ENCODE measurements around the gene ACTN1.
A peak's percentile ranks its signal among the peaks of the same experiment; 100 is the strongest.

Gene ACTN1

DNA sequence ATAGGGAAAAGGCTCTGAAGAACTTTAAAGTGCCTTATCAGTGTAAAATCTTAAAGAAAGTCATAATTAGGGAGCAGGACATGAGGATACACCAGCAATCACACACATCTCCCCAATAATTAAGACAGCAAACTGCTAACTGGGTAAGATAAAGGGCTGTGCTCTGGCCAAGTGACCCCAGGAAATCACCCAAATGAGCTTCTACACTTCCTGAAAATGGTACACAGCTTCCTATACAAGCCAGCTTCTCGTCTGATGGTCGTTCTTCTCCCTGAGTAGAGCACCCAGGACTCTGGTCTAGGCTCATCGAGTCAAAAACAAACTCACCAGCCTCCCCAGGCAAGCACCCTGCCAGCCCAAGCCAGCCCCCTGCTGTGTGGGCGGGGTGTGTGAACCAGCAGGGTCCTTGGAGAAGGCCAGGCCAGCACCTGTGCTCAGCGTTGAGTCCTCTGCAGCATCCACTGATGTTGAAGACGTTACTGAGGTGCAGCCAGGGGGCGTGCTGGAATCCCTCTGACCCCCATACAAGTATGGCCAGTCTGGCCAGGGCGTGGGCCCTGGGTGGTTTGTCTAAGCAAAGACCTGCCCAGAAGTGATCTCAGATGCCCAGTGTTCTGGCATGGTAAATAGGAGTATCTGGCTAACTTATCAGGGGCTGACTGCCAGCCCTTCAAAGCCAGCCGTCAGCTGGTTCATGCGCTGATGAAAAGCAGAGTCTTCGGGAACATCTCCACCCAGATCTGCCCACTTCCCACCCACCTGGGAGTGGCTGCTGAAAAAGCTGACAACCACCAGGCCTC is 41.4 kb downstream of the ACTN1 start:
- DNase-seq (ENCODE audit: low read depth) = no peak
- TF ChIP-seq, protein P1, sequence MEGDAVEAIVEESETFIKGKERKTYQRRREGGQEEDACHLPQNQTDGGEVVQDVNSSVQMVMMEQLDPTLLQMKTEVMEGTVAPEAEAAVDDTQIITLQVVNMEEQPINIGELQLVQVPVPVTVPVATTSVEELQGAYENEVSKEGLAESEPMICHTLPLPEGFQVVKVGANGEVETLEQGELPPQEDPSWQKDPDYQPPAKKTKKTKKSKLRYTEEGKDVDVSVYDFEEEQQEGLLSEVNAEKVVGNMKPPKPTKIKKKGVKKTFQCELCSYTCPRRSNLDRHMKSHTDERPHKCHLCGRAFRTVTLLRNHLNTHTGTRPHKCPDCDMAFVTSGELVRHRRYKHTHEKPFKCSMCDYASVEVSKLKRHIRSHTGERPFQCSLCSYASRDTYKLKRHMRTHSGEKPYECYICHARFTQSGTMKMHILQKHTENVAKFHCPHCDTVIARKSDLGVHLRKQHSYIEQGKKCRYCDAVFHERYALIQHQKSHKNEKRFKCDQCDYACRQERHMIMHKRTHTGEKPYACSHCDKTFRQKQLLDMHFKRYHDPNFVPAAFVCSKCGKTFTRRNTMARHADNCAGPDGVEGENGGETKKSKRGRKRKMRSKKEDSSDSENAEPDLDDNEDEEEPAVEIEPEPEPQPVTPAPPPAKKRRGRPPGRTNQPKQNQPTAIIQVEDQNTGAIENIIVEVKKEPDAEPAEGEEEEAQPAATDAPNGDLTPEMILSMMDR (conservative IDR thresholded peaks at IDR 0.05; ENCODE audit: low read depth, low read length) = peak; percentile 49
- H3K4me3 ChIP-seq (ENCODE audit: low read depth, low read length) = no peak overlapping the region

DNA sequence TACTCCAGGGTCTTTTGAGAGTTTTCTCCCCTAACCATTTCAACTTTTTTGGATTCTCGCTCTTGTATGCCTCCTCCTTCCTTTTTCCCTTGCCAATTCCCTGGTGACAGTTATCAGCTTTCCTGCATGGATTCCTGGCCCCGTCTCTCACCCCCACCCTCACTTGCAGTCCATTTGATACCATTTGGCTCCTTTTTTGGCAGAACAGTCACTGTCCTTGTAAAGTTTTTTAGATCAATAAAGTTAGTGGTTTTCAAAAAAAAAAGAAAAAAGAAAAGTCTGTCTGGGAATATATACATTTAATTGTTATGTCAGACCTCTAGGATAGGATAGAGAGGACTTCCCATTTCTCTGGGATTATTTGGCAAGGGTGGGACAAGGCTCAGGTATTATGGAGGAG is 42.1 kb downstream of the ACTN1 start:
- no peak for DNase-seq (ENCODE audit: low read depth)
- no peak overlapping the region for H3K4me3 ChIP-seq (ENCODE audit: low read depth, low read length)
- TF ChIP-seq, protein P1 (conservative IDR thresholded peaks at IDR 0.05; ENCODE audit: low read depth, low read length) = no peak

- H3K4me3 ChIP-seq (ENCODE audit: low read depth, low read length) = no peak overlapping the region
- no peak for DNase-seq (ENCODE audit: low read depth)
- TF ChIP-seq, protein P1 (conservative IDR thresholded peaks at IDR 0.05; ENCODE audit: low read depth, low read length) = no peak
These were observed 42.6 kb downstream of the ACTN1 start for GRCh38 chr14:68936476-68936875.

DNA sequence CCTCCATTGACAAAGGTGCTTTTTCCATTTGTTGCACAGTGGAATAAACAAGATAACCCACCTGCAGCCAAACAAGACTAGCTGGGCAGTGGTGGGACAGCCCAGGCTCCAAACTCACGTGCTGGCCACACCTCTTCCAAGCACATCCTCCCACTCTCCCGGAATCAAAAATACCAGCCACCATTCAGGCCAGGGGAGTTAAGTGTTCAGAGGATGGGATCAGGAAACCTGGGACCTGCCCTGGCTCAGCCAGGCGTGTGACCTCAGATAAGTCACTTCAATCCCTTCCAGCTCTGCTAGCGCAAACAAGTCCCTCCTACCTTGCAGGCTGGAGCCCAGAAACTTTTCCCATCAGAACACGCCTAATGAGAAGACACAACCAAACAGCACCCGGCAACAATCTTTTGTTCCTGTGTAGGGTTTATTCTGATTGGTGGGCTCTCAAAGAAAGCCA is 43.3 kb downstream of the ACTN1 start:
- H3K4me3 ChIP-seq (ENCODE audit: low read depth, low read length) = no peak overlapping the region
- TF ChIP-seq, protein P1 (conservative IDR thresholded peaks at IDR 0.05; ENCODE audit: low read depth, low read length) = no peak
- DNase-seq (ENCODE audit: low read depth) = peak; percentile 58

DNA sequence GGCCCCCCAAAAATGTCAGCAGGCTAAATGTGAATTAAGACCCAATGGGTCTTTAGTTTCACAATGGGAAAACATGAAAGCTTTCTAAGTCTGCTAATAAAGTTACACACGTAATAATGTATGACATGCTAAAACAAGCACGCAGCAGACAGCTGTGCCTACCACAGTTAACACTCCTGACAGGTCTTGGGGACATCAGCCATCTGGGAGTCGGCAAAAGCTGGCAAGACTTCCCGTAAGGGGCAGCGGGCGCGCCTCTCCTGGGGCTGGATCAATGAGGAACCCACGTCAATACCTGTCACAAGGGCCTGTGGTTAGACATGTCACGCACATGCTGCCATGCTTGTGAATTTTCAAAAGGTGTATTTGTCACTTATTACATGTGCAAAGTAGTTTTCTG is 45.0 kb downstream of the ACTN1 start:
- no peak for DNase-seq (ENCODE audit: low read depth)
- H3K4me3 ChIP-seq (ENCODE audit: low read depth, low read length) = no peak overlapping the region
- TF ChIP-seq, protein P1 (conservative IDR thresholded peaks at IDR 0.05; ENCODE audit: low read depth, low read length) = no peak

DNA sequence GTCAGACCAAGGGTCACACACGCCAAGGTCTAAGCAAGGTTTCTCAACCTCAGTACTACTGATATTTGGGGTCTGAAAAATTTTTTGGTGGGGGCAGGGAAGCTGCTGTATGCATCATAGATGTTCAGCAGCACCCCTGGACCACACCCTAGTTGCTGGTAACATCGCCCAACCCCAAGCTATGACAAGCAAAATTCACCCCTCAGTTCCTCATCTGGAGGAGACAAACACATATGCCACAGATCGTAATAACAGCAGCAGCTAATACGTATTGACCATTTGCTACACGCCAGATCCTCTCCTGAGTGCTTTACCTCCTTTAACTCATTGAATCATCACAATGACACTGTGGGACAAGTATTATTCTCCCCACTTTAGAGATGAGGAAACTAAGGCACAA is 46.4 kb downstream of the ACTN1 start:
- H3K4me3 ChIP-seq (ENCODE audit: low read depth, low read length) = no peak overlapping the region
- no peak for DNase-seq (ENCODE audit: low read depth)
- TF ChIP-seq, protein P1 (conservative IDR thresholded peaks at IDR 0.05; ENCODE audit: low read depth, low read length) = no peak

- H3K4me3 ChIP-seq (ENCODE audit: low read depth, low read length) = no peak overlapping the region
- DNase-seq (ENCODE audit: low read depth) = no peak
- TF ChIP-seq, protein P1 (conservative IDR thresholded peaks at IDR 0.05; ENCODE audit: low read depth, low read length) = no peak
These were observed 46.9 kb downstream of the ACTN1 start for GRCh38 chr14:68932231-68932630.

Data from choroid plexus epithelial cell (primary cell).